Retinal pigment epithelial cell (primary cell): ENCODE data around the gene IFT81.

Experiments
- DNase-seq: peaks from one replicate; pipeline ENCODE4 v3.0.0-alpha.2; 2010; ENCODE audit warnings: low read depth
- H3K4me3 ChIP-seq: 2 replicates; pipeline ENCODE4 v1.5.1; 2011; ENCODE audit warnings: mild to moderate bottlenecking, low read length, control low read depth, moderate library complexity
- TF ChIP-seq, protein P1 (sequence below): conservative IDR thresholded peaks from 2 replicates; pipeline ENCODE4 v1.5.1; 2011; ENCODE audit warnings: low read depth, low read length, control low read depth, inconsistent platforms

IFT81 gene

GRCh38 chr12:110256780-110257431 lies 132.7 kb downstream of the IFT81 start:
- DNase-seq = no peak
- TF ChIP-seq, protein P1, sequence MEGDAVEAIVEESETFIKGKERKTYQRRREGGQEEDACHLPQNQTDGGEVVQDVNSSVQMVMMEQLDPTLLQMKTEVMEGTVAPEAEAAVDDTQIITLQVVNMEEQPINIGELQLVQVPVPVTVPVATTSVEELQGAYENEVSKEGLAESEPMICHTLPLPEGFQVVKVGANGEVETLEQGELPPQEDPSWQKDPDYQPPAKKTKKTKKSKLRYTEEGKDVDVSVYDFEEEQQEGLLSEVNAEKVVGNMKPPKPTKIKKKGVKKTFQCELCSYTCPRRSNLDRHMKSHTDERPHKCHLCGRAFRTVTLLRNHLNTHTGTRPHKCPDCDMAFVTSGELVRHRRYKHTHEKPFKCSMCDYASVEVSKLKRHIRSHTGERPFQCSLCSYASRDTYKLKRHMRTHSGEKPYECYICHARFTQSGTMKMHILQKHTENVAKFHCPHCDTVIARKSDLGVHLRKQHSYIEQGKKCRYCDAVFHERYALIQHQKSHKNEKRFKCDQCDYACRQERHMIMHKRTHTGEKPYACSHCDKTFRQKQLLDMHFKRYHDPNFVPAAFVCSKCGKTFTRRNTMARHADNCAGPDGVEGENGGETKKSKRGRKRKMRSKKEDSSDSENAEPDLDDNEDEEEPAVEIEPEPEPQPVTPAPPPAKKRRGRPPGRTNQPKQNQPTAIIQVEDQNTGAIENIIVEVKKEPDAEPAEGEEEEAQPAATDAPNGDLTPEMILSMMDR = no peak
- H3K4me3 ChIP-seq = no peak overlapping the region

GRCh38 chr12:110258466-110258865 lies 134.3 kb downstream of the IFT81 start:
- H3K4me3 ChIP-seq = no peak overlapping the region
- TF ChIP-seq, protein P1 = no peak
- DNase-seq = no peak

DNA sequence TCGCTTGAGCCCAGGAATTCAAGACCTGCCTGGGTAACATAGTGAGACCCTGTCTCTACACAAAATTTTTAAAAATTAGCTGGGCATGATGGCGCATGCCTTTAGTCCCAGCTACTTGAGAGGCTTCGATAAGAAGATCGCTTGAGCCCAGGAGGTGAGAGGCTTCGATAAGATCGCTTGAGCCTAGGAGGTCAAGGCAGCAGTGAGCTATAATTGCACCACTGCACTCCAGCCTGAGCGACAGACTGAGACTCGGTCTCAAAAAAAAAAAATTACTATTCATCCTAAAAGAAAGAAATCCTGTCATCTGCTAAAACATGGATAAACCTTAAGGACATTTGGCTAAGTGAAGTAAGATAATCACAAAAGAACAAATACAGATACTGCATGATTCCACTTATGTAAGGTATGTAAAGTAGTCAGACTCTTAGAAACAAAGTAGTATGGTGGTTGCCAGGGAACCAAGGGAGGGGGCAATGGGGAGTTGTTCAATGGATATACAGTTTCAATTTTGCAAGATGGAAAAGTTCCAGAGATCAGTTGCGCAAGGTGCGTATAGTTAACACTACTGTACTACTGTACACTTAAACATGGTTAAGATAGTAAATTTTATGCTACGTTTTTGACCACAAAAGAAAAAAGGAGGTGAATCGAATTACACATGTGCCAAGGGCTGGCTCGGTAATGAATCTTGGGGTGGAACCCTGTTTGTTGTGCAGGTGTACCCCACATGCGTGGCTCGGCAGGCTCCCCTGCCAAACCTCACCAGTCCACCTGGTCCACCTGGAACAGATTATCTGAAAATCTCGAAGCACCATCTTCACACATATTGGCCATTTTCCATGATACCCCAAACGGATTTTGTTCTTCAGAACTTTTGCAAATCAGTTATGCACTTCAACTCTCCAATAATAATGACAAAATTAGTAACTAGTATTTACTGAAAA lies 138.6 kb downstream of the IFT81 start:
- no peak for DNase-seq
- no peak overlapping the region for H3K4me3 ChIP-seq
- TF ChIP-seq, protein P1 = no peak

GRCh38 chr12:110266381-110266960 lies 142.3 kb downstream of the IFT81 start:
- DNase-seq = no peak
- TF ChIP-seq, protein P1 = no peak
- H3K4me3 ChIP-seq = peak overlapping the region; percentile 22

GRCh38 chr12:110266980-110267620 lies 142.9 kb downstream of the IFT81 start:
- TF ChIP-seq, protein P1 = no peak
- DNase-seq = peak; percentile 86
- peak overlapping the region; percentile 22 for H3K4me3 ChIP-seq
